Activated CD4-positive, CD25-positive, alpha-beta regulatory T cell (primary cell): Measurements from ENCODE around the gene NKD1.

ENCODE experiments used
- DNase-seq, 4 experiments: peaks; one replicate each; lab custom pipeline; 2025; lab: John Stamatoyannopoulos, UW

The NKD1 gene

GRCh38 chr16:50558913-50559312 lies 10.7 kb downstream of the NKD1 start:
- no peak for DNase-seq

GRCh38 chr16:50559342-50559741 lies 11.1 kb downstream of the NKD1 start:
- no peak for DNase-seq

- DNase-seq = no peak
These were observed 11.8 kb downstream of the NKD1 start for GRCh38 chr16:50559804-50560514.

GRCh38 chr16:50560903-50561863 lies 13.0 kb downstream of the NKD1 start:
- no peak for DNase-seq

- DNase-seq = no peak
These were observed 14.5 kb downstream of the NKD1 start for GRCh38 chr16:50562657-50563056.

GRCh38 chr16:50563989-50564388 lies 15.8 kb downstream of the NKD1 start:
- DNase-seq = no peak

- no peak for DNase-seq
These were observed 17.2 kb downstream of the NKD1 start for GRCh38 chr16:50565428-50565827.

GRCh38 chr16:50566014-50566962 lies 18.1 kb downstream of the NKD1 start:
- no peak for DNase-seq

- DNase-seq = no peak
These were observed 19.5 kb downstream of the NKD1 start for GRCh38 chr16:50567651-50568050.

- DNase-seq = no peak
These were observed 20.1 kb downstream of the NKD1 start for GRCh38 chr16:50568187-50568815.

- DNase-seq = no peak
These were observed 22.2 kb downstream of the NKD1 start for GRCh38 chr16:50570354-50570753.

- DNase-seq = no peak
These were observed 22.8 kb downstream of the NKD1 start for GRCh38 chr16:50570808-50571598.

GRCh38 chr16:50571786-50572185 lies 23.6 kb downstream of the NKD1 start:
- DNase-seq = no peak

- DNase-seq = no peak
These were observed 24.5 kb downstream of the NKD1 start for GRCh38 chr16:50572700-50573099.

GRCh38 chr16:50573279-50573678 lies 25.1 kb downstream of the NKD1 start:
- DNase-seq = no peak

- no peak for DNase-seq
These were observed 25.9 kb downstream of the NKD1 start for GRCh38 chr16:50573947-50574744.

- no peak for DNase-seq
These were observed 26.5 kb downstream of the NKD1 start for GRCh38 chr16:50574745-50575136.

- DNase-seq = no peak
These were observed 27.5 kb downstream of the NKD1 start for GRCh38 chr16:50575743-50576142.

- DNase-seq = no peak
These were observed 28.4 kb downstream of the NKD1 start for GRCh38 chr16:50576403-50577113.
